ENCODE data around the gene CCSAP.

The CCSAP gene

DNA sequence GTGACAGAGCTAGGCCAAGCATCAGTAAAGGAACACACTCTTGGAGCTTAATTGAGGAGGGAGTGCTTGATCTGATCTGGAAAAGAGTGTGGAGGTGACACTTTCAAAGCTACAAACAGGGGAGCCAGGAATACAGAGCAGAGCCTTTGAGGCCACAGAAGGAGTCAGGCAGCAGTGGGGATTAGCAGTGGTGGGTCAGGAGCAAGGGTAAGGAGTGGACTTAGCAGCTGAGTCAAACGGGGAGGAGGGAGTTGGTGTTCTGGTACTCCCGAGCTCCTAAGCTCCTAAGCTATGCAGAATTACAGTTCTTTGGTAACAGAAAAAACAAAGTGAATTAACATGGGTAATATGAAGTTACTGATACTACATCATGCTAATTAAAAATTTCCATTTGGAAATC is 57.4 kb downstream of the CCSAP start:
- no peak for DNase-seq

- DNase-seq = no peak
These were observed 58.0 kb downstream of the CCSAP start for GRCh38 chr1:229284887-229285286.

DNA sequence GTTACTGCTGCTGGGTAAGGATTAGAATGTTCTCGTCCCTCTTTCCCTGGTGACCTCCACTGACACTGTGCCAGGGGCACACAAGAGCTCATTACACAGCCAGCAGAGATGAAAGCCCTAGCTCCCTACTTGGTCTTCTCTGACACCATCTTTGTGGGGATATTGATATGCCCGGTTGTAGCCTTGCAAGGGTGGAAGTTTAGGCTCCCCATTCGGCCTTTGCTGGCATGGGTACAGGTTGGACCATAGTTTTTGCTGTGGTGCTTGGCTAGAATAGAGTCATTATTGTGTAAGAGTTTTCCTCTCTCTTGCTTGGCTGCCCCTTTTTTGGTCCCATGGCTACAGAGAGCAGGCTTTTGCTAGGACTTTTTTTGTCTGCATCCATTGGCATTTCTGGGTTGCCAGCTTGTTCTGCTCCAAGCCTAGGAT is 59.6 kb downstream of the CCSAP start:
- DNase-seq = no peak

DNA sequence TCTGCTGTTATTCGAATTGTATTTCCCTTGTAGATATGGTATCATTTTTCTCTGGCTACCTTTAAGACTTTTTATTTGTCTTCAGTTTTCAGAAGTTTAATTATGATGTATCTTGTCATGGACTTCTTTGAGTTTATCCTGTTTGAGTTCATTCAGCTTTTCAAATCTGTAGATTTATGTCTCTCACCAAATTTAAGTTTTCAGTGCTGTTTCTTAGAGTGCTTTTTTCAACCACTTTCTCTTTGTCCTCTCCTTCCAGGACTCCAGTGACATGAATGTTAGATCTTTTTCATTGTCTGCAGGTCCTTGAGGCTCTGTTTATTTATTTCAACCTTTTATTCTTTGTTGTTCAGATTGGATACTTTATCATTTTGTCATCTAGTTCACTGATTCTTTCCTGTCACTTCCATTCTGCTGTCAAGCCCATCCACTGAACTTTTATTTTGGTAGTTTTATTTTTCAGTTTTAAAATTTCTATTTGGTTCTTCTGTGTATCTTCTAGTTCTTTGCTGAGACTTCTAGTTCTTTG is 60.5 kb downstream of the CCSAP start:
- DNase-seq = no peak

GRCh38 chr1:229281339-229281926 is 61.4 kb downstream of the CCSAP start:
- no peak for DNase-seq

DNA sequence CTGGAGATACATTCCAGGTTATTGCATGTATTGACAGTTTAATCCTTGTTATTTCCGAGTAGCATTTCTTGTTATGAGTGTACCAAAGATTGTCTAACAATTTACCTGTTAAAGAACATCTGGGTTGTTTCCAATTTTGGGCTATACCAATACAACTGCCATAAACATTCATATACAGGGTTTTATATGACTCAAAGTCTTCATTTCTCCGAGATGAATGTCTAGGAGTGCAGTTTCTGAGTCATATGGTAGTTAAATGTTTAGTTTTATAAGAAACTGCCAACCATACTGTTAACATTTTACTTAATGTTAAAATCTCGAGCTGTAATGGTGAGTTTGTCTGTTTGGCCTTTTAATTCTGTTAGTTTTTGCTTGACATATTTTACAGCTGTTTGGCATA is 61.9 kb downstream of the CCSAP start:
- DNase-seq = no peak

DNA sequence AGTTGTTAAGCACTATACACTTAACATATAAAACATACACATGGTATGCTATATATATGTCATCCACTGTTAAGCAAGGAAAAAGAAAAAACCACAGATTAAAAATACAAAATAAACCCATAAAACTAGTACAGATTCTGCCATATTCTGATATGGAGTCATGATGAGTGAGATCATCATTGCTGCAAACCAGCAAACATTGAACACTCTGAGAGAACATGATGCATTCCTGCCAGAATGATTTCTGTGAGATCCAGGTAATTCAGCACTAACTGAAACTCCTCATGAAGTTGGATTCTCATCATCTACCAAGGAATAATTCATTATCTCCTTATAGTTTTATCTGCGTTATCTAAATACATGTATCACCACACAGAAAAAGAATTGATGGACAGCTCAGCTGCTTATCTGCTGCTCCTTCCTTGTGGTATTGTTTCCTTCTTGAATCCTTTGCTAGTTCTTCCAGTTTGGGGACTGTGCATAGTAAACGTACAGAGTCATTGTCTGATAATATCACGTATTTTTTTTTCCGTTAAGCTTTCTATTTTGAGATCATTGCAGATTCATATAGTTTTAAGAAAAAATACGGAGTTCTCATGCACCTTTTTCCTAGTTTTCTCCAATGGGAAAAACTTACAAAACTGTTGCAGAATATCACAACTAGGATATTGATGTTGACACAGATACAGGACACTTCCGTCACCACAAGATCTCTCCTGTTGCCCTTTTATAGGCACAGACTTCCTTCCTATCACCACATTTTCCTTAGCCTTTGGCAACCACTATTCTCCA is 62.6 kb downstream of the CCSAP start:
- DNase-seq = no peak

DNA sequence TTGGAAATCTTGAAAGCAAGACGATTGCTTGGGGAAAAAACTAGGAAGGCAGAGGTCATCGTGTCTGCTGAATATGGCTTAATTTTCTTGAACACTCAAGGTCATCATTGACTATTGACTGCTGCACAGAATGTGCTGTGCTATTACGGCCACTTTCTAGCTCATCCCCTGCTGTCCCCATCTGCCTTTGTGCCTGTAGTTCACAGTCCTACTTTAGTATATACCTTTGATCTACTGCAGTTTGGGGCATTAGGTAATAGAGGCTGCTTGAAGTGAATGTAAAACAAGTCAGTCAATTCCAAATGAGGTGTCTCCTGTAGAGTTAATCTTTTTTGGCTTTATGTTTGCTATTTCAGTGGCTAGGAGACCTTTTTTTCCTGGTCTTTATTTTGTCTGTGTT is 63.6 kb downstream of the CCSAP start:
- DNase-seq = no peak

DNA sequence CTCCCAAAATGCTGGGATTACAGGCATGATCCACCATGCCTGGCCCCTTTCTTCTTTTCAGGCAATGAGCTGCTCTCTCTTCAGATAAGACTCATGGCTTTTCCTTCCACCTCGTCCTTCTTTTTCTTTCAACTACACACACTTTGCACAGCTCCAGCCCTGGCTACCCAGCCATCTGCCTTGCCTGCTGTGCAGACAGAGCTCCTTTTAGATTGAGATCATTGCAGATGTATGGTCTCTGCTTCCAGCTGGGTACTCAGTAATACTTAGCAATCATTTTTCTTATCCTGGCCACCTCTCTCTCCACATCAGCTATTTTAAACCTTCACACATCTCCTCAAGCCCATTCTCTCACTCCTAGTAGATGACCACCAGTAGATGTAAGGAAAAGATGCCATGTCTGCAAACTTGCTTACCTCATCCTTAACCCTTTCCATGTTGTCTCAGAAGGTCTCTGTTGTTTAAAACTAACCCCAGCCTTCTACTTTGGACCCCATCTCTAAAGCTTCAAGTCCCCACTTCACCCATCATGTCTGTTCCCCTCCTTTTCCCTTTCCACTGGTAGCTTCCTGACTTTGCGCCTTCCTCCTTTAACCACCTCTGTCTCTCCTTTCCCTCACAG is 64.6 kb downstream of the CCSAP start:
- DNase-seq = no peak

DNA sequence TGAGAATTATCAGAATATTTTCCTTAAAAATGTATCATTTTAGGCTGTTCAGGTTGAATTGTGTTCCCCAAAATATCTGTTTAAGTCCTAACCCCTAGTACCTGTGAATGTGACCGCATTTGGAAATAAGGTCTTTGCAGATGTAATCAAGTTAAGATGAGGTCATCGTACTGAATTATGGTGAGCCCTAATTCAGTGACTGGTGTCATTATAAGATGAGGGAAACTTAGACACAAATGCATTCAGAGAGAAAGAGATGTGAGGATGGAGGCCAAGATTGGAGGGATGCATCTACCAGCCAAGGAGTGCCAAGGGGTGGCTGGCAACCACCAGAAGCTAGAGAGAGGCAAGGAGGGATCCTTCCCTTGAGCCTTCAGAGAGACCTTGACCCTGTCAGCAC is 67.8 kb downstream of the CCSAP start:
- no peak for DNase-seq

GRCh38 chr1:229273507-229274232 is 69.2 kb downstream of the CCSAP start:
- DNase-seq = peak; percentile 11 to 18

GRCh38 chr1:229272164-229273158 is 70.4 kb downstream of the CCSAP start:
- peak; percentile 60 to 65 for DNase-seq

DNA sequence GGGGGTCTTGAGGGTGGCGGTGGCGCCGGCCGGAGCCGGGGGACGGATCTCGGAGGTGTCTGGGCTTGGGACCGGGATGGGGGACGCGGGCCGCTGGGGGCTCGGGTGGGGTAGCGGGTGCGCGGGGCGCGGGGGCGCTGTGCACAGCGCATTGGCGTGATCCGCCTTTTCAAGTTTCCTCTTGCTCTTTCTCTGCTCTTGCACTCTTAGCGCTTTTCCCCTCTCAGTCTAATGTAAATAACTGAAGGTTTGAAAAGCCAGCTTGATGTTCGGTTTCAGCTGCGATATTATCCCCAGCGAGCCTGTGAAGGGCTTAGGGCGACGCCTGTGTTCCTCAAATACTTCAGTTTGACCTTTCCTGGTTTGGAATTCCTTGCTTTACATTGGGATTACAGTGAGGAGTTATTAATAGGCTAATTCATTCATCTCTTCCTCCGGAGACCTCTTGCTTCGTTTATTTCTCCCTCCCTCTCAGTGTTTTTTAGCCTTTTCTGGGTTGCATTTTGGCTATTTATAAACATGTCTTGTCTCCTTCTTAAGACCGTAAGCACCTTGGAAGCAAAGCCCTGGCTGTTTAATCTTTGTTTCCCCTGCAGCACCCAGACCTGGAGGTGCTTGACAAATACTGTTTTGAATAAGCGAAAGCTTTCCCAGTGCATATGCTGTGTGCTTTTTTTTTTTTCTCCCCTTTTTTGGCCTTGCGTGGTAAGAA is 71.2 kb downstream of the CCSAP start:
- peak in 1 of 2 donors; percentile 27 for DNase-seq
